Endodermal cell (in vitro differentiated cells): ENCODE measurements around the gene NFKBIE. TPM values are rescaled to one million over a fixed set of nuclear protein-coding genes. Genes with fewer than 3 reads are reported as not detected.

Experiments used
- DNase-seq: peaks from one replicate; pipeline ENCODE4 v3.0.0-alpha.2; 2017
- H3K27ac ChIP-seq: 2 replicates; pipeline ENCODE4 v1.5.1; 2013; ENCODE audit warnings: mild to moderate bottlenecking, low read depth, low read length, moderate library complexity
- H3K27me3 ChIP-seq: 2 replicates; pipeline ENCODE4 v1.6.1; 2013; ENCODE audit warnings: mild to moderate bottlenecking, low read length, moderate library complexity; ENCODE audit not compliant: insufficient read depth, control insufficient read depth, poor library complexity, severe bottlenecking
- H3K36me3 ChIP-seq: 2 replicates; pipeline ENCODE4 v1.7.0; 2013; ENCODE audit warnings: mild to moderate bottlenecking, low read length, moderate library complexity; ENCODE audit not compliant: control insufficient read depth, insufficient read depth
- H3K4me1 ChIP-seq: one replicate; pipeline ENCODE4 v1.7.0; 2013; ENCODE audit warnings: low read length; ENCODE audit not compliant: control insufficient read depth, insufficient read depth
- H3K4me3 ChIP-seq: 2 replicates; pipeline ENCODE4 v1.5.1; 2013; ENCODE audit warnings: mild to moderate bottlenecking, low read length, moderate library complexity
- H3K9ac ChIP-seq: 2 replicates; pipeline ENCODE4 v1.6.1; 2013; ENCODE audit warnings: mild to moderate bottlenecking, low read length, moderate library complexity; ENCODE audit not compliant: poor library complexity, severe bottlenecking; ENCODE audit errors: extremely low read depth
- H3K9me3 ChIP-seq: 2 replicates; pipeline ENCODE4 v1.6.1; 2013; ENCODE audit warnings: mild to moderate bottlenecking, low read length, moderate library complexity; ENCODE audit not compliant: control insufficient read depth
- H3K27ac Mint-ChIP-seq: 2 replicates; pipeline ENCODE4 v1.8.0; 2020; ENCODE audit warnings: mixed read lengths
- H3K27me3 Mint-ChIP-seq: 2 replicates; pipeline ENCODE4 v1.8.0; 2021; ENCODE audit warnings: mild to moderate bottlenecking, mixed read lengths; ENCODE audit not compliant: insufficient read depth
- H3K36me3 Mint-ChIP-seq: 2 replicates; pipeline ENCODE4 v1.8.0; 2020; ENCODE audit warnings: low read depth, mixed read lengths
- H3K4me1 Mint-ChIP-seq: 2 replicates; pipeline ENCODE4 v1.8.0; 2020; ENCODE audit warnings: mixed read lengths
- H3K4me3 Mint-ChIP-seq: 2 replicates; pipeline ENCODE4 v1.8.0; 2020; ENCODE audit warnings: mild to moderate bottlenecking, moderate library complexity, mixed read lengths
- H3K9me3 Mint-ChIP-seq: 2 replicates; pipeline ENCODE4 v1.8.0; 2020; ENCODE audit warnings: mild to moderate bottlenecking, mixed read lengths
- WGBS, 2 experiments: methylation state at CpG; one replicate each; pipeline versions ENCODE4 v1.1.5 to v1.1.7; 2013; ENCODE audit warnings: missing lambda C conversion rate in 2 of 2, mixed read lengths in 1 of 2; ENCODE audit not compliant: insufficient coverage in 1 of 2, insufficient read length in 1 of 2; 5-methylcytosine and 5-hydroxymethylcytosine counted together
- total RNA-seq, 2 donors: library from RNA; stranded (reverse); fragmentation: NEBNext Ultra II Directional in 1 of 2; extraction: Animal tissue kit (Norgen Biotek cat#: 25700) in 1 of 2; gene quantifications; 2 replicates in 1 of 2; 3 replicates in 1 of 2; pipeline ENCODE4 v1.2.1, GENCODE V29; 2021
- TF ChIP-seq, protein P1 (sequence below): fragments of 200-600 bp; sonication (generic); conservative IDR thresholded peaks from 2 replicates; pipeline ENCODE4 v1.5.0; 2021; ENCODE audit warnings: antibody characterized with exemption, mild to moderate bottlenecking

NFKBIE gene
- total RNA-seq, 2 donors from 2014 or later, result 8.3 to 11.0 TPM

DNA sequence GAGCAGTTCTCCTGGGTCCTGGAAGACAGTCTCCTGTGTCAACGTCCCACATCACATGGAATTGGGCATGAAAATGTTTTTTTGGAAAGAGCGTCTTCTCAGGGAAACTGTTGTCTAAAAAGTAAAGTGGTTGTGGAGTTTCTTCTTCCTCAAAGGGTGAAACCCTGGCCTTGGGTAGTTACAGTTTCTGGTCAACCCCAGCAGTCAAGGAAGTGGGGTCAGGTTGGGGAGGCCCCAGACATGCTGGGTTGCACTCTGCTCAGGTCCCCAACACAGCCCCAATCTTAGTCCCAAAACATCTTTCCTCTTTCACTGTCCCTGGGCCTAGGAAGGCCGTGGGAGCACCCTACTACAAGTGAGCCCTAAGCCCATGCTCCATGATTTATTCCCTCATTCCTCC is 996 bp upstream of the NFKBIE start:
- H3K4me3 Mint-ChIP-seq, result peak overlapping the region; percentile 64
- H3K9me3 ChIP-seq, result no peaks in the 10 kb centered on the region
- H3K9me3 Mint-ChIP-seq, result no peaks in the 10 kb centered on the region
- H3K27ac ChIP-seq, result no peak overlapping the region
- H3K27ac Mint-ChIP-seq, result no peak overlapping the region
- H3K9ac ChIP-seq, result no peak overlapping the region
- 89 to 100% methylated on average over 2 to 3 of the region's 3 CpGs for WGBS, 2 experiments
- H3K4me1 ChIP-seq, result peaks cover 5% of the 10 kb centered on the region
- DNase-seq, result no peak
- no peaks in the 10 kb centered on the region for H3K36me3 Mint-ChIP-seq
- no peak overlapping the region for H3K4me3 ChIP-seq
- H3K36me3 ChIP-seq, result no peaks in the 10 kb centered on the region
- peaks cover 56% of the 10 kb centered on the region for H3K27me3 Mint-ChIP-seq
- TF ChIP-seq, protein P1, sequence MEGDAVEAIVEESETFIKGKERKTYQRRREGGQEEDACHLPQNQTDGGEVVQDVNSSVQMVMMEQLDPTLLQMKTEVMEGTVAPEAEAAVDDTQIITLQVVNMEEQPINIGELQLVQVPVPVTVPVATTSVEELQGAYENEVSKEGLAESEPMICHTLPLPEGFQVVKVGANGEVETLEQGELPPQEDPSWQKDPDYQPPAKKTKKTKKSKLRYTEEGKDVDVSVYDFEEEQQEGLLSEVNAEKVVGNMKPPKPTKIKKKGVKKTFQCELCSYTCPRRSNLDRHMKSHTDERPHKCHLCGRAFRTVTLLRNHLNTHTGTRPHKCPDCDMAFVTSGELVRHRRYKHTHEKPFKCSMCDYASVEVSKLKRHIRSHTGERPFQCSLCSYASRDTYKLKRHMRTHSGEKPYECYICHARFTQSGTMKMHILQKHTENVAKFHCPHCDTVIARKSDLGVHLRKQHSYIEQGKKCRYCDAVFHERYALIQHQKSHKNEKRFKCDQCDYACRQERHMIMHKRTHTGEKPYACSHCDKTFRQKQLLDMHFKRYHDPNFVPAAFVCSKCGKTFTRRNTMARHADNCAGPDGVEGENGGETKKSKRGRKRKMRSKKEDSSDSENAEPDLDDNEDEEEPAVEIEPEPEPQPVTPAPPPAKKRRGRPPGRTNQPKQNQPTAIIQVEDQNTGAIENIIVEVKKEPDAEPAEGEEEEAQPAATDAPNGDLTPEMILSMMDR, result no peak
- peaks cover 22% of the 10 kb centered on the region for H3K4me1 Mint-ChIP-seq
- peaks cover 25% of the 10 kb centered on the region for H3K27me3 ChIP-seq

DNA sequence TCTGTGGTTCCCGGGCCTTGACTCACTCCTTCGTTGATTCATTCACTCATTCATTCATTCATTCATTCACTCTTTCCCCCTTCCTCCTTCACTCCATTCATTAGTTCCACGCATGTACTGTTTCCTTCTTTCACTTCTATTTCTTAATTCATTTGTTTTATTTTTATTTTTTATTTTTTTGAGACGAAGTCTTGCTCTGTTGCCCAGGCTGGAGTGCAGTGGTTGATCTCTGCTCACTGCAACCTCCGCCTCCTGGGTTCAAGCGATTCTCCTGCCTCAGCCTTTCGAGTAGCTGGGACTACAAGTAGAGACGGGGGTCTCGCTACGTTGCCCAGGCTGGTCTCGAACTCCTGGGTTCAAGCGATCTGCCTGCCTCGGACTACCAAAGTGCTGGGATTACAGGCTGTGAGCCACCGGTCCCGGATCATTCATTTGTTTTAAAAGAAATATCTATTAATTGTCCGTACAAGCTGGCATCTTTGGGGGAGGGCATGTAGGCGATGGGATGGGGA is 427 bp upstream of the NFKBIE start:
- Histone ChIP-seq H3K9ac (no peak overlapping the region), H3K4me1 (peaks cover 5% of the 10 kb centered on the region), H3K27me3 (peaks cover 21% of the 10 kb centered on the region), H3K27ac (no peak overlapping the region), H3K36me3 (no peaks in the 10 kb centered on the region), H3K9me3 (no peaks in the 10 kb centered on the region), H3K4me3 (no peak overlapping the region)
- Mint-ChIP-seq H3K27me3 (peaks cover 51% of the 10 kb centered on the region), H3K9me3 (no peaks in the 10 kb centered on the region), H3K4me3 (peak overlapping the region; percentile 64), H3K36me3 (no peaks in the 10 kb centered on the region), H3K4me1 (peaks cover 22% of the 10 kb centered on the region), H3K27ac (no peak overlapping the region)
- 75 to 76% methylated on average over 15 to 17 of the region's 17 CpGs for WGBS, 2 experiments
- no peak for DNase-seq
- TF ChIP-seq, protein P1, result no peak

DNA sequence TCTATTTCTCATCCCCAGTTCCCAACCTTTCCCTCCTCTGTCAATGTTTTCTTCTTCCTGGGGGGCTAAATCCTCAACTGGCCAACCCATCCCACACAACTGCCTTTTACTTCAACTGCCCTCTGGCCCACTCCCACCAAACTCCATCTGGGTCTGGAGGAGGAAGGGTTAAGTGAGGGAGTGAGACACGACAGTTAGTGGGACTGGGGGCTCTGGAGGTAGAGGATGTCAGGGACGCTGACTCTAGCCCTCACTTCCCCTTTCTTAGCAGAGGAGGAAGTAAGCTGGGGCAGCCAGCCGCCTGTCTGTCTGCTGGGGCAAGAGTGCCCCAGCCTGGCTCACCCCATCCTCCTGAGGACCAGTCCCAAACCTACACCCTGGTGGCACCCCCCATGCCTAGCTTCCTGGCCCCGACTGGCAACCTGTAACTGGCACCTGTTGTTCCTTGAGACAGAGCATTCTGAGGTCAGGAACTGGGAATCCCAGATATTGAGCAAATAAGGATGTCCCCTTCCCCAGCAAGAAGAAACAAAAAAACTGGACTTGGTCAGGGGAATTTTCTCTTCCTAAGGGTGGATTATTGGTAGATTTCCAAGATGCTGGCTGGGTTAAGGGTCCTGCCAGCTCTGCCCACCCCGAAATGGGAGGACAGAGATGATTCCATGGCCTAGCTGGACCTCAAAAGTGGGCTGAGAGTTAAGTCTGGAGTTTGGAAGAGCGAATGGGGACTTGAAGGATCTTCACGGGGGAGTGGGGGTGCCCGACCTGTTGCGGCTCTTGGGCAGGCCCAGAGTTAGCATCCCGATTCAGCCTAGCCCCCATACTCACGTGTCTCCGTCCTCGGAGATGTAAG is 971 bp downstream of the NFKBIE start:
- Histone ChIP-seq H3K4me3 (peak overlapping the region; percentile 82), H3K4me1 (peaks cover 5% of the 10 kb centered on the region), H3K27ac (no peak overlapping the region), H3K36me3 (peaks cover 3% of the 10 kb centered on the region), H3K27me3 (peaks cover 13% of the 10 kb centered on the region), H3K9me3 (no peaks in the 10 kb centered on the region), H3K9ac (peak overlapping the region; percentile 4)
- H3K4me1 Mint-ChIP-seq, result peaks cover 22% of the 10 kb centered on the region
- no peaks in the 10 kb centered on the region for H3K36me3 Mint-ChIP-seq
- H3K4me3 Mint-ChIP-seq, result peak overlapping the region; percentile 64
- DNase-seq, result no peak
- TF ChIP-seq, protein P1, result no peak
- peak overlapping the region; percentile 56 for H3K27ac Mint-ChIP-seq
- no peaks in the 10 kb centered on the region for H3K9me3 Mint-ChIP-seq
- peaks cover 43% of the 10 kb centered on the region for H3K27me3 Mint-ChIP-seq
- WGBS, 2 experiments, result 21 to 50% methylated on average over 1 to 13 of the region's 13 CpGs
